GM12878 (cell line): ENCODE data around the gene CLIP1.

Experiments
- EED ChIP-seq: sonication (generic); IDR thresholded peaks from 2 replicates; pipeline ENCODE4 v1.6.1; 2016; ENCODE audit warnings: antibody characterized with exemption, low read depth
- EGR1 ChIP-seq, 2 experiments: IDR thresholded peaks; 1 replicate in 1 of 2; 2 replicates in 1 of 2; pipeline ENCODE4 v1.6.1; 2011 to 2012; ENCODE audit warnings: low read depth in 2 of 2, low read length in 2 of 2, borderline replicate concordance in 1 of 2, mild to moderate bottlenecking in 1 of 2, moderate library complexity in 1 of 2
- FOS ChIP-seq: IDR thresholded peaks from 3 replicates; pipeline ENCODE4 v1.6.1; 2011; ENCODE audit warnings: borderline replicate concordance; ENCODE audit not compliant: insufficient read length; ENCODE audit errors: extremely low read depth
- MXI1 ChIP-seq: fragments of 150-350 bp; IDR thresholded peaks from 2 replicates; pipeline ENCODE4 v1.6.1; 2011; ENCODE audit warnings: low read depth, mild to moderate bottlenecking, inconsistent platforms, low read length, improper control_type of control experiment
- POLR2AphosphoS5 ChIP-seq: IDR thresholded peaks from 2 replicates; pipeline ENCODE4 v1.6.1; 2011; ENCODE audit warnings: mild to moderate bottlenecking, low read length, inconsistent platforms
- RELA ChIP-seq: fragments of 450-650 bp; IDR thresholded peaks from 2 replicates; pipeline ENCODE4 v1.8.0; 2014; ENCODE audit warnings: borderline replicate concordance; ENCODE audit not compliant: partially characterized antibody
- SMARCA5 ChIP-seq: fragments of 450-650 bp; IDR thresholded peaks from 2 replicates; pipeline ENCODE4 v1.6.1; 2017; ENCODE audit warnings: mild to moderate bottlenecking
- TCF7 ChIP-seq: IDR thresholded peaks from 2 replicates; pipeline ENCODE4 v1.6.1; 2014; ENCODE audit warnings: antibody characterized with exemption, borderline replicate concordance
- ZNF24 ChIP-seq: fragments of 450-650 bp; IDR thresholded peaks from 2 replicates; pipeline ENCODE4 v1.6.1; 2017; ENCODE audit warnings: antibody characterized with exemption, mild to moderate bottlenecking
- TF ChIP-seq, protein P1 (sequence below), 3 experiments: IDR thresholded peaks in 2 of 3; conservative IDR thresholded peaks in 1 of 3; 2 replicates each; pipeline ENCODE4 v1.5.1; 2011; ENCODE audit warnings: low read depth in 3 of 3, low read length in 3 of 3, mild to moderate bottlenecking in 3 of 3, control low read depth in 2 of 3, moderate library complexity in 2 of 3, inconsistent platforms in 1 of 3, mixed read lengths in 1 of 3; ENCODE audit not compliant: control insufficient read depth in 2 of 3, insufficient read depth in 1 of 3; ENCODE audit errors: extremely low read depth in 1 of 3
- TF ChIP-seq, protein P2 (sequence below): IDR thresholded peaks from 2 replicates; pipeline ENCODE4 v1.6.1; 2011; ENCODE audit warnings: borderline replicate concordance, low read depth, mild to moderate bottlenecking, moderate library complexity, mixed read lengths, low read length; ENCODE audit not compliant: insufficient read depth; ENCODE audit errors: extremely low read length

DNA sequence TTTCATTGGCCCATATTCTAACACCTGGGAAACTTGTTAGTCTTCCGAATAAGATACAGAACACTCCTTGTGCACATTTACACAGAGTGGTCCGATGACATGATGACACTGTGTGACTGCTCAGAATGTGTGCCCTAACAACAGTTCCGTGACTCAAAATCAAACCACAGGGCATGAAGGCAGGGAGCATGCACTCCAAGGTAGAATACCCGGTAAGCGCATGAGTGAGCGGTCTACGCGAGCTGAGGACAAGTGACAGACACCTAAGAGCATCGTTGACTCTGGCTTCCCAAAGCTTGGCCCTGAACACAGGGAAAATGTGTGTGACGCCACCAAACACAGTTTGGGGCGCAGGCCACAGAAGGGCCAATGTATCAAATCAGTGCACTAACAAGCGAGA, 18.6 kb downstream of the CLIP1 start:
- TF ChIP-seq, protein P1, sequence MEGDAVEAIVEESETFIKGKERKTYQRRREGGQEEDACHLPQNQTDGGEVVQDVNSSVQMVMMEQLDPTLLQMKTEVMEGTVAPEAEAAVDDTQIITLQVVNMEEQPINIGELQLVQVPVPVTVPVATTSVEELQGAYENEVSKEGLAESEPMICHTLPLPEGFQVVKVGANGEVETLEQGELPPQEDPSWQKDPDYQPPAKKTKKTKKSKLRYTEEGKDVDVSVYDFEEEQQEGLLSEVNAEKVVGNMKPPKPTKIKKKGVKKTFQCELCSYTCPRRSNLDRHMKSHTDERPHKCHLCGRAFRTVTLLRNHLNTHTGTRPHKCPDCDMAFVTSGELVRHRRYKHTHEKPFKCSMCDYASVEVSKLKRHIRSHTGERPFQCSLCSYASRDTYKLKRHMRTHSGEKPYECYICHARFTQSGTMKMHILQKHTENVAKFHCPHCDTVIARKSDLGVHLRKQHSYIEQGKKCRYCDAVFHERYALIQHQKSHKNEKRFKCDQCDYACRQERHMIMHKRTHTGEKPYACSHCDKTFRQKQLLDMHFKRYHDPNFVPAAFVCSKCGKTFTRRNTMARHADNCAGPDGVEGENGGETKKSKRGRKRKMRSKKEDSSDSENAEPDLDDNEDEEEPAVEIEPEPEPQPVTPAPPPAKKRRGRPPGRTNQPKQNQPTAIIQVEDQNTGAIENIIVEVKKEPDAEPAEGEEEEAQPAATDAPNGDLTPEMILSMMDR (IDR thresholded peaks at IDR 0.05 in 2 of 3, conservative IDR thresholded peaks at IDR 0.05 in 1 of 3; ENCODE audit: control insufficient read depth in 2 of 3, extremely low read depth in 1 of 3, insufficient read depth in 1 of 3, low read depth in 3 of 3, low read length in 3 of 3): no peak
- TF ChIP-seq ZNF24 (no peak), RELA (no peak), EED (no peak), SMARCA5 (no peak), TCF7 (no peak), EGR1 (IDR thresholded peaks at IDR 0.05; ENCODE audit: borderline replicate concordance in 1 of 2, low read depth in 2 of 2, low read length in 2 of 2) (no peak), POLR2AphosphoS5 (no peak), MXI1 (no peak), FOS (no peak)
- TF ChIP-seq, protein P2, sequence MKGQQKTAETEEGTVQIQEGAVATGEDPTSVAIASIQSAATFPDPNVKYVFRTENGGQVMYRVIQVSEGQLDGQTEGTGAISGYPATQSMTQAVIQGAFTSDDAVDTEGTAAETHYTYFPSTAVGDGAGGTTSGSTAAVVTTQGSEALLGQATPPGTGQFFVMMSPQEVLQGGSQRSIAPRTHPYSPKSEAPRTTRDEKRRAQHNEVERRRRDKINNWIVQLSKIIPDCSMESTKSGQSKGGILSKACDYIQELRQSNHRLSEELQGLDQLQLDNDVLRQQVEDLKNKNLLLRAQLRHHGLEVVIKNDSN: no peak
